HG02884 (cell line): ENCODE measurements around the gene POC1A.

ENCODE experiments used
- ATAC-seq: cut with Tn5 transposase; IDR thresholded peaks from one replicate; pipeline ENCODE4 v1.9.1; 2021; ENCODE audit warnings: mild to moderate bottlenecking, moderate library complexity; ENCODE audit not compliant: unreplicated experiment

The POC1A gene

GRCh38 chr3:52154135-52155094 is at the start of gene POC1A:
Gene POC1A, minus strand, starts transcription at chr3:52154423. Its CDS starts 51 bp downstream, at chr3:52154372.
- ATAC-seq, result peak; percentile 74

DNA sequence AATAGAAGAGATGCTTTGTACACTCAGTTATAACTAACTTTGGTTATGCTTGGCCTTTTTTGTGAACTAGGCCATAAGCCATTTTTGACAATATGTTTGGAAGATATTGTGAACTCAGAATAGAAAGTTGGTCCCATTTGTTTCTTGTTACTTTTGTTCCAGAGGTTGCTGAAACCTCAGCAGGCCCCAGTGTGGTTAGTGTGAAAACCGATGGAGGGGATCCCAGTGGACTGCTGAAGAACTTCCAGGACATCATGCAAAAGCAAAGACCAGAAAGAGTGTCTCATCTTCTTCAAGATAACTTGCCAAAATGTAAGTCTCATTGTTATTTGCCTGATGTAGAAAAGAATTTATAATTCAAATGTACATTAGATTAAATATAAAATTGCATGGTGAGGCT is 49.5 kb upstream of the POC1A start:
- no peak for ATAC-seq

GRCh38 chr3:52202384-52203077 is 48.3 kb upstream of the POC1A start:
- no peak for ATAC-seq

GRCh38 chr3:52200981-52201679 is 46.9 kb upstream of the POC1A start:
- ATAC-seq, result no peak

DNA sequence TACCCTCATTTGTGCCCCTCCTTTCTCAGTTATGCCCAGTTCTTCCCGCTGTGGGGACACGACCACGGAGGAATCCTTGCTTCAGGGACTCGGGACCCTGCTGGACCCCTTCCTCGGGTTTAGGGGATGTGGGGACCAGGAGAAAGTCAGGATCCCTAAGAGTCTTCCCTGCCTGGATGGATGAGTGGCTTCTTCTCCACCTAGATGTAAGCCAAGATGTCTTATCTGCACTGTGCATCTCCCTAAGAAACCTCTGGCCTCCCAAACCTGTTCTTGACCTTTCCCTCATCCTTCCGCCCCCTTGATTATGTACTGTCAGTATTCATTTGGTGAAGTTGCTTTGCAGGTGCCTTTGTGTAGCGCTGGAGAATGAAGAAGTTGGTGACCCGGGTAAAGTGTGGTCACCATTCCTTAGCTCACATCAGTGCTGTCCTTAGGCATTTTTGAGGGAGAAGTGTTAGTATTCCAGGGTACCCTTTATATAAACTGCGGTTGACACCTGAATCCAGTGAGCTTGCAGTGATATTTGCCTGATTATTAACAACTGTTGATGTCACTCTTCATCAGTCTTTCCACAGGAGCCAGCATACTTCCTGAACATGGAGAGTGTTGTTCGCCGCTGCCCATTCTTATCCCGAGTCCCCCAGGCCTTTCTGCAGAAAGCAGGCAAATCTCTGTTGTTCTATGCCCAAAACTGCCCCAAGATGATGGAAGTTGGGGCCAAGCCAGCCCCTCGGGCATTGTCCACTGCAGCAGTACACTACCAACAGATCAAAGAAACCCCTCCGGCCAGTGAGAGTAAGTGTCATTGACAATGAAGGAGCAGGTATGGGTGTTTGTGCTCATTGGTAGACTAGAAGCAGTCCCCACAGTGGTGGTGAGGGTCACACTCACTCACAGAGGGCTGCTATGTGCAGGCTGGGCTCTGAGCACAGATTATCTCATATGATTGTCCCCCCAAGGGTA is 44.7 kb upstream of the POC1A start:
- no peak for ATAC-seq

DNA sequence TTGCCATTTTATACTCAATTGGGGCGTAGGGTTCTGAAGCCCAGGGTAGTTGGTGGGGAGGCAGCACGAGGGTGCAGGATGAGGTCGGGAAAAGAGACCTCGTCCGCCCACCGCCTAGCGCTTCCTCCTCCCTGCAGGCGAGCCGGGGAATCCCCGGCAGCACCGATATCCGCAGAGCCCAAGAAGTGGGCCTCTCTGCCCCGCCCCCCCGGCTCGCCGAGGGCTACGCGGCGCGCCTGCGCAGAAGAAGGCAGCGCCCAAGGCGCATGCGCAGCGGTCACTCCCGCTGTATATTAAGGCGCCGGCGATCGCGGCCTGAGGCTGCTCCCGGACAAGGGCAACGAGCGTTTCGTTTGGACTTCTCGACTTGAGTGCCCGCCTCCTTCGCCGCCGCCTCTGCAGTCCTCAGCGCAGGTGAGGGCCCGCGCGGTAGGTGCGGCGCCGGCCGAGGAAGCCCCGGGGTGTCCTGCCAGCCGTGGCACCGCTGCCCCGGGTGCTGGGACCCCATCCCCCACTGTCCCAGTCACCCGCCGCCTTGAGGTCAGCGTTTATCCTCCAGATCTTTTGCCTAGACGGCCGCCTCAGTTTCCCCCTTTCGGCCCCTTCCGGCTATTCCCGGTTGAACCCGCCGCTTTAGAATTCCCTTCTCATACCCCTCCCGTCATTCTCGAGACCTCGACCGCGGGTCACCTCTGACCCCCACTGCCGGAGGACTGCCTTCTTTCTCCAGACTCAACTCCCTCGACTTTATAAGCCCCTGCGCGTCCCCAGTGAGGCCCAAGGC is 43.8 kb upstream of the POC1A start, which contains the start of gene ALAS1:
ALAS1 (plus strand) TSS at position 319 of the 784 bp plus-strand sequence. CDS start 1,082 bp downstream, outside the sequence.
- ATAC-seq, result peak; percentile 66

DNA sequence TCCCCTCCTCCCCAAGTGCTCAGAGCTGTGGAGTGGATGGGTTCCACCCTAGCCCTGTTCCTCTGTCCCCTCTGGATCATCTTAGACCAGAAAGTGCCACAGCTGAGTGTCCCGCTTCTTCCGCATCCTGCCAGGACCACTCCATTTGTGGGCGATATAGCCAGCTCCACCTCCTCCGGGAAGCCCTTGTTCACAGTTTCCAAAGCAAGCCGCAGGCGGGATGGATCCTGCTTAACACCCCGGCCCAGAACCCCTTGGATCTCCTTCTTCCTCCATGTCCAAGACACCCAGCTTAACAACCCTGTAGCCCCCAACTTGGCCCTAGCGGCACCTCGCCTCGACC is 43.2 kb upstream of the POC1A start:
- ATAC-seq, result peak; percentile 24

GRCh38 chr3:52196977-52197376 is 42.8 kb upstream of the POC1A start:
- no peak for ATAC-seq

- no peak for ATAC-seq
Observed at GRCh38 chr3:52195823-52196331, 41.7 kb upstream of the POC1A start.

GRCh38 chr3:52195291-52195597 is 41.0 kb upstream of the POC1A start:
- ATAC-seq, result no peak

DNA sequence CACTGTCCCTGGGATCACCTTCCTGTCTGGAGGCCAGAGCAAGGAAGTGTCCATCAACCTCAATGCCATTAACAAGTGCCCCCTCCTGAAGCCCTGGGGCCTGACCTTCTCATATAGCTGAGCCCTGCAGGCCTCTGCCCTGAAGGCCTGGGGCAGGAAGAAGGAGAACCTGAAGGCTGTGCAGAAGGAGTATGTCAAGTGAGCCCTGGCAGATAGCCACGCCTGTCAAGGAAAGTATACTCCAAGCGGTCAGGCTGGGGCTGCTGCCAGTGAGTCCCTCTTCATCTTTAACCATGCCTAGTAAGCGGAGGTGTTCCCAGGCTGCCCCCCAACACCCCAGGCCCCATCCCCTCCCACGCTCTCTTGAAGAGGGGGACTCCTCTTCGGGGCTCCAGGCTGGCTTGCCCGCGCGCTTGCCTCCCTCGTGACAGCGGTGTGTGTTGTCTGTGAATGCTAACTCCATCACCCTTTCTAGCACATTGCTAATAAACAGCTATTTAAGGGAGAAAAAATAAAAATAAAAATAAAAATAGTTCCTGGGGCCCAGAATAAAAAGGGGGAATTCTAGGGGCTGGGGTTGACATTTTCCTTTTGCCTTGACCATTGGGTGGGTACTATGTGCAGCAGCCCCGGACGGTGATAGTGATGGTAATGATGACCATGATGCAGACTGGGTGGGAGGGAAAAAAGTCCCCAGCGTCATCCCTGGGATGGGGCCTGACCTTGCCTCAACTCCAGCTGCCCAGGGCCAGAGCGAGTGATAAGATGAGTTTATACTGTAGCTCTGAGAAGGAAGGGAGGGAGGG is 40.5 kb upstream of the POC1A start:
- ATAC-seq, result no peak

GRCh38 chr3:52193065-52193464 is 38.8 kb upstream of the POC1A start:
- ATAC-seq, result no peak

DNA sequence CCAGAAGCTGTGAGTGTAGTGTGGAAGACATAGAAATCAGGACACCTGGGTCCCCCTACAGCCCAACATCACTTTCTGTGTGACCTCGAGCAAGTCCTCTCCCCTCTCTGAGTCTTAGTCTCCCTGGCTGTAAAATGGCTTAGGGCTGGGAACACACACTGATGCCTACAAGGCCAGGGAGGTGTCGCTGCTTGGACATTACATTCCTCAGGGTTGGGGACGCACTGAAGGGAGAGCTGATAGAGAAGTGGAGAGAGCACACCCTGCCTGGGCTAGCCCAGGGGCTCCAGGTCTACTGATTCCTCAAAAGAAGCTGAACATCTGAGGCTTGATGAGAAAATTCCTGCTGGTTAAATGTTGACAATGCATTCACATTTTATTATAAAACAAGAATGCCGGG is 37.4 kb upstream of the POC1A start:
- ATAC-seq, result no peak

- ATAC-seq, result no peak
Observed at GRCh38 chr3:52190294-52191074, 36.3 kb upstream of the POC1A start.

GRCh38 chr3:52188556-52188955 is 34.3 kb upstream of the POC1A start:
- no peak for ATAC-seq

GRCh38 chr3:52186729-52187128 is 32.5 kb upstream of the POC1A start:
- ATAC-seq, result no peak

GRCh38 chr3:52185837-52186236 is 31.6 kb upstream of the POC1A start:
- ATAC-seq, result no peak

GRCh38 chr3:52185311-52185710 is 31.1 kb upstream of the POC1A start:
- no peak for ATAC-seq
